NCI-H524 treated with DMSO at 0.1 percent for 48 hours (cell line): ENCODE measurements around the gene DEPDC1B.
"Not testable (repeated sequence)": the region's sequence is repeated elsewhere in the genome, so short reads cannot be mapped to it uniquely, and the experiment has no call there.

Experiments used
- DNase-seq: peaks from one replicate; lab custom pipeline; 2025; lab: John Stamatoyannopoulos, UW

DEPDC1B gene

DNA sequence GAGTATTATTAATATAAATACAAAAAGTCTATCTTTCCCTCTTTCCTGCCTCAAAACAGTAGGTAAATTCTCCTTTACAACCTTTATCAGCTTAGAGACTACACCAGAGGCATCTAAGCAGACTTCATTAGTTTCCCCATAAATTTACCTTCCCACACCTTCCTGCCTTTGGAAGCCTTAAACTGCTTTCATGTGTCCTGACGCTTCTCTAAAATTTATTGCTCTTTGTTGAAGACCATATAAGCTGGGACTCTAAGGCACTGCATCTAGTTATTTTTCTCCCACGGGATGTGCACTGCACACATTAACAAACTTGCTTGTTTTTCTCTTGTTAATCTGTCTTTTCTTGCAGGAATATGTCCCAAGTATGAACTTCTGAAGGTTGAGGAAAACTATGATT lies 51.8 kb downstream of the DEPDC1B start:
- no peak for DNase-seq

DNA sequence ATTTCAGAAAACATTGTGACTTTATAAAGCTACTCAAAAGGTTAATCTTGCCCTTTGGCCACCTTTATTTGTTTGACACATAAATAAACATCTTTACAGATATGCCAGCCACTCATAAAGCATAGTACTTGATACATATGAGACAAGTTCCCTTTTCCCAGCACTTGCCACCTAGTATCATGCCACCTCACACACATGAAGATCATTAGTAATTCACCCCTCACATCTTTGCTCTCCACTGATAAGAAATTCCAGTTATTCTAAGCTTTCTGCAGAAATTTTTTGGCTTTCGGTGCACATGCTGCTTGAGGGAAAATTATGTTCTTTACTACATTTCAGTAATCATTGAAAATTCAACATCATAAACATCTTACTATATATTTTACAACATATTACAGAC lies 59.1 kb downstream of the DEPDC1B start:
- DNase-seq = no peak

DNA sequence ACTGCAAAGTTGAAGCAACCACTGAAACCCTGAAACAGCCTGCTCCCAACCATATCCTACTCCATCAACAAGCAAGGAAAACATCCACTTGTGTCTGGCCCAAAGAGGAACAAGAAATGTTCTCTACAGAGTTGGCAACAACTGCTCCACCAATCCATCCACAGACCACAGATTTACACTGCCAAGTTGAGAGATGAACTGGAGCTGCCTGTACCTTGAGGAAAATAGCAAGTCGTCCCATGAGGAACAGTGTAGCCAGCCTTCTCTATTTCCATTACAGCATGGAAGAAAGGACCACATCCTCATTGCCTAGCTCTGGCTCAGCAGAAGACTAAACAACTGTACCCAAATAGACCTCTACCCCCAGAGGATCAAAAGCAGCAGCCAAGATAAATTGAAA lies 60.4 kb downstream of the DEPDC1B start:
- no peak for DNase-seq

DNA sequence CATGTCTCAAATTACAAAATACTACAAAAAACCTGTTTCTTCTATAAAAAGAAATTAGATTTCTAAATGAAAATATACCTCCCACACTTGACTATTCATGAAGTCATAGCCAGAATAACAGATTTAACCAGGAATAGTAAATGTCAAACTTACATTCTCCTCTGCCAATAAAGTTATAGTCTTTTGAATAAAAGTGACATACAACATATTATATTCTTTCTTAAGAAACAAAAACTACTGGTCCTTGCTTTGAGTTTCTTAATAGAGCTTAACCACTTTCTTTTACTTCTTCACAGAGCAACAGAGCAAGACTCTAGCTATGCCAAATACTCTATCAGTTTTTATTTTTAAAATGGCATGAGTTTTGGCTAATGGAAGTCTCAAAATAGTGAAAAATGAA lies 61.7 kb downstream of the DEPDC1B start:
- DNase-seq = no peak

DNA sequence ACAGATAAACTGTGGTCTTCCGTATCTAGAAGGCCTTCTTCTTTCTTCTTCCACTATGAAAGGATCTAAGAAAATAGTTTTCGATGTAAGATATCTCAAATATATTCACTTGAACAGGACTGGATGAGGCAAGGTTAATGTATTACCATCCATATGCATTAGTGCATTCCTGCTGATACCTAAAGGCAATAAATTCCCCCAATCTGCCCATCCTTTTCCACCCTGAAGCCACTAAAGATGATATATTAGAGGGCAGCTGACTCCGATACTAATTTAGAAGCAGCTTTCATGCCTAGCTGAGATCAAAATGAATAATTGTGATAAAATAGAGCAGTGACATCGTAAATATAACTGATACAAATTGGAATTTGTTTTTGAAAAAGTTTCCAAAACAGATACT lies 63.3 kb downstream of the DEPDC1B start:
- DNase-seq = no peak

DNA sequence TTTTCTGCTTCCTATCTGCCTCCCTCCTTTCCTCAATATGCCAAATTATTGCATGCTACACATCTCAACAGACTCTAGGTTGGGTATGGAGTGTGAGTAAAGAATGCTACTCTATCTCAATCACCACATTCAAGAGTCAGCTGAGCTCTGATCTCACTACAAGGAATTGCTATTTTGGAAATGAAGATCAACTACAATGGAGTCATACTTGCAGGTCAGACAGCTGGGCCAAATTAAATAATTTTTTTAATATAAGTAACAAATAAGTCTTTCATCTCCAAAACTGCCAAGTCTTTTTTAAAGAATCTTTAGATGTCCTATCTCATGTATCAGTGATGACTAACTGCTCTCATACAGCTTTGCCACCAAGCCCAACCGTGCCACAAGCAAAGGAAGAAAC lies 64.0 kb downstream of the DEPDC1B start:
- DNase-seq = no peak

DNA sequence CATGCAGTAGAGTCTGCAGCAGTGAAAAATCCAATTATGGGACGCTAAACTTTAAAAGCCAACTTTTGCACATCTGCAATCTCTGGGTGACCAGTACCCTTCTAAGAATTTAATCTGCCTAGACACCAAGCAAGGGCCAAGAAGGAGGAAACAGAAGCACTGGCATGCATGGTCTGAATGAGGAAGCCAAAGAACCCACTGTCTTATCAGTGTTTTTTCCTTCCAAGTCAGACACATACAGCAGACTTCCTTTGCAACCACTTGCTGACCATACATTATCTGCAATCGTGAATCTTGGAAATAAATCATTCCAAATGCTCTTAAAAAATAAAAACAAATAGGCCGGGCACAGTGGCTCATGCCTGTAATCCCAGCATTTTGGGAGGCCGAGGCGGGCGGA lies 65.9 kb downstream of the DEPDC1B start:
- no peak for DNase-seq

DNA sequence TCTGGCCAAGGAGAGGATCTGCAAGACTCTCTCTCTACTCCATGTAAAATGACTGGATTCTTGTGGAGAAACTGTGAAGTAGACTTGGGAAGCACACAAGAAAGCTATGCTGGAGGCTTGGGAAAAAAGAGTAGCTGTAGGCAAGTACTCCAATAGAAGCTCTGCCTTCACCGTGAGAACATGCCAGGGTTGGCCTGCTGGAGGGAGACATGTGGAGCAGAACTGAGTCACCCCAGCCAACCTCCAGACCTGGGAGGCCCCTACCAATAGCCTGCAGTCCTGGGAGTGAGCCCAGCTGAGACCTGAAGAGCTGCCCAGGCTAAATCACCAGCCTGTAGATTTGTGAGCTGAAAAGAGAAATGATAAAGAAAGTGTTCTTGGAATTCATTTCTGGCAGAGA lies 66.6 kb downstream of the DEPDC1B start:
- DNase-seq = no peak

DNA sequence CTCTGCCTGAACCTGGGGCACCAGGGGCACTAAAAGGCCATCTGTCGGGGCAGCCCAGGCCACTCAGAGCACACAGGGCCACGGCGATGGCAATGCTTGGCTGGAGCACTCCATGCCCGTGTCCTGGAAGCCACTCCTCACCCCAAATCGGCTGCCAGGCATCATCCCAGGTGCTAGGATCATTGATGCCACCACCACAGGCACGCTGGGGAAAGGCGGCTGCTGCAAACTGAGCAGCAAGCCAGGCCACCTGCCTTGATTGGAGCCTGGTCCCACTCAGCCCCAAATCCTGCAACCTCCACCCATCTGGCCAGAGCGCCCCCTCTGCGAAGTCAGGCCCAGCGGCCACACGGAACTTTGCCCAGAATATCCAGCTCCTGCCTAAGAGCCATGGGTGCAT lies 67.8 kb downstream of the DEPDC1B start:
- DNase-seq = no peak

DNA sequence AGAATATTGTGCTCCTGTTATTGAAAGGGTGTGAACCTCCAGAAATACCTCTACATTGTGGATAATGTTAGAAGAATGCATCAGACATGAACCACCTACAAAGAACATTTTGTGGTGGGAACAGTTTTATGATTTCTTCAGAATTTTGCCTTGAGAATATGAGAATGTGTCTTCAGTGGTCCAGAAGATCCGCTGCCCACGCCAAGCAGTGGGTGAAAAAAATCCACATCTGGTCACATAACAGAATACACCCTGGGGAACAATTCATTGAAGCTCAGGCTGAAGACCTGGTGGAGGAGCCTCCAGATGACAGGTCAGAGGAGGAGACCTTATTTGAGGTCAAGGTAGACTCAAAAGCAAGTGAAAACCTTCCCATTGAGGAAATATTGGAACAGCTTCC lies 69.1 kb downstream of the DEPDC1B start:
- no peak for DNase-seq

DNA sequence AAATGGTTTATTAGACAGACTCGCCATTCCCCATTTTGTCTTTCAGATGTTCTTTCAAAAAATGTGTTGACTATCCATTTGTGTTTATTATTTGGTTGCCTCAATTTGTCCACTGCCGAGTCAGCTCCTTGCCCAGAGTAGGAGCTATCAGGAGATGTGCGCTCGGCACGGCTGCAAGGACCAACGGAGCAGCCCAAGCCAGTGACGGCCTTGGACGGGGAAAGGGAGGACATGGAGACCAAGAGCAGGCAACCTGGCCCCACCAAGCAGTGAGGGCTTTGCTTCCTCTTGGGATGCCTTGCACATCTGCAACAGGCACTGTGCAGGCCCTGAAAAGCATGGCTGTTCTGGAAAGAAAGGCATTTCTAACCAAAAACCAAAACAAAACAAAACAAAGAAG lies 69.8 kb downstream of the DEPDC1B start:
- DNase-seq = no peak

DNA sequence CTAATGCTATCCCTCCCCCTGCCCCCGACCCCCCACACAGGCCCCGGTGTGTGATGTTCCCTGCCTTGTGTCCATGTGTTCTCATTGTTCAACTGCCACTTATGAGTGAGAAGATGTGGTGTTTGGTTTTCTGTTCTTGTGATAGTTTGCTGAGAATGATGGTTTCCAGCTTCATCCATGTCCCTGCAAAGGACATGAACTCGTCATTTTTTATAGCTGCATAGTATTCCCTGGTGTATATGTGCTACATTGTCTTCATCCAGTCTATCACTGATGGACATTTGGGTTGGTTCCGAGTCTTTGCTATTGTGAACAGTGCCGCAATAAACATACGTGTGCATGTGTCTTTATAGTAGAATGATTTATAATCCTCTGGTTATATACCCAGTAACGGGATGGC lies 75.1 kb downstream of the DEPDC1B start:
- not testable (repeated sequence) for DNase-seq

DNA sequence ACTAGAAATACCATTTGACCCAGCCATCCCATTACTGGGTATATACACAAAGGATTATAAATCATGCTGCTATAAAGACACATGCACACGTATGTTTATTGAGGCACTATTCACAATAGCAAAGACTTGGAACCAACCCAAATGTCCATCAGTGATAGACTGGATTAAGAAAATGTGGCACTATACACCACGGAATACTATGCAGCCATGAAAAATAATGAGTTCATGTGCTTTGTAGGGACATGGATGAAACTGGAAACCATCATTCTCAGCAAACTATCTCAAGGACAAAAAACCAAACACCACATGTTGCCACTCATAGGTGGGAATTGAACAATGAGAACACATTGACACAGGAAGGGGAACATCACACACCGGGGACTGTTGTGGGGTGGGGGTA lies 79.2 kb downstream of the DEPDC1B start:
- not testable (repeated sequence) for DNase-seq

DNA sequence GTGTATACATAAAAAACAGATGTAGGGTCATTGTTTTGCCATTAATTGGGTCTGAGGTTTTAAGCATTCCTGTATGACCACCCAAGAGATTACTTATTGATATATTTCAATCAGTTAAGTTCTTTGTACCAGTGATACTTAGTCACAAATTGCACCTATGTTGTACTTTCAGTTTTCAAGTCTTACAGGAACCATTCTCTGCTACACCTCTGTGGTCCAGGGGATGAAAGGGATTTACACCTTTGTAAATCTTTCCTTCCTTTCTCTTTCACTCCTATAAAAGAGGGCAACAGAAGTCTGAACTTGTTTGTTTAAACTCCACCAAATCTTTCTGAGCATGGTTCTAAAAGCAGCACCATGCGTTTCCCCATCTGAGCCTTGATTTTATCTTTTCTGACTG lies 86.1 kb downstream of the DEPDC1B start:
- no peak for DNase-seq

DNA sequence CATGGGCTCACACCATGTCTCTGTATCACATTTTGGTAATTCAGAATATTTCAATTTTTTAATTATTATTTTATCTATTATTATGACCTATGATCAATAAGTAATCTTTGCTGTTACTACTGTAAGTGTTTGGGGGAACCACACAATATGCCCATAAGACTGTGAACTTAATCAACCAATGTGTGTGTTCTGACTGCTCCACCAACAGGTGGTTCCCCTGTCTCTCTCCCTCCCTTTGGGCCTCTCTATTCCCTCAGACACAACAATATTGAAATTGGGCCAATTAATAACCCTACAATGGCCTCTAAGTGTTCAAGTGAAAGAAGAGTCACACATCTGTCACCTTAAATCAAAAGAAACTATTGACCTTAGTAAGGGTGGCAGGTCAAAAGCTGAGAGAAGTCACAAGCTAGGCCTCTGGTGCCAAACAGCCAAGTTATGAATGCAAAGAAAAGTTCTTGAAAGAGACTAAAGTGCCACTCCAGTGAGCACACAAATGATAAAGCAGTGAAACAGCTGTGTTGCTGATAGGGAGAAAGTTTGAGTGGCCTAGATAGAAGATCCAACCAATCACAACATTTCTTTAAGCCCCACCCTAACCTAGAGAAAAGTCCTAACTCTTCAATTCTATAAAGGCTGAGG lies 88.7 kb downstream of the DEPDC1B start:
- DNase-seq = no peak

DNA sequence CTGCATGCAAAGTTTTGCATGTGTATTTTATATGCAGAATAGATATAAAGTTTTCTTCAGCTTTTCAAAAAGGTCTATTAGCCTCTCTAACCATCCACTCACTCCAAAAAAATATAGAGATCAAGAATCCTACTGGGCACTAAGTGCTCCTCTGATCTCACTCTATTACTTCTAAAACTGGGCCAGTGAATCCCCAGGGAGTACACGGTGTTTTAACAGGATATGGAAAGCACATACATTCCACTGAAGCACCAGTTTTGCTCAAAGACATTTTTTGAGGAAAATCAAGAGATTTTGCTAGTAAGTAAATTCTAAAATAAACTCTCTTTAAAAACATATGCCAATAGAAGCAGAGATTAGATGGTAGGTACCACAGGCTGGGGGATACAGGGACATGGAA lies 95.2 kb downstream of the DEPDC1B start:
- no peak for DNase-seq

DNA sequence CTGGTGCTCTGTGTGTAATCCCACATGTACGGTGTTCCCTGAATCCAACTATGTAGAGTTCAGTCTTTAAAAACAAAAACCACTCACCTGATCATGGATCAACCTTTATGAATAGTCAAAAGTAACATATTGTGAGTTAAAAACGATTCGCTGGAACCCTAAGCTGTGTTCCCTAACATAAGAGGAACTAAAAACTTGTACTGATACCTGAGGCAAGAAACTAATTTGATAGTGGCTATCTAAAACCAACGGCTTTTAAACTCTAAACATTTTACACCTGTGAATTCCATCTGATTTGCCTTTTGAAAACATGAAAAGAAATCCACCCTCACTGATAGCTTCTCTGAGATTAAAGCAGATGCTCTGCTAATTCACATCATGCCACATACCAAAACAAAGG lies 101.5 kb downstream of the DEPDC1B start:
- DNase-seq = no peak

DNA sequence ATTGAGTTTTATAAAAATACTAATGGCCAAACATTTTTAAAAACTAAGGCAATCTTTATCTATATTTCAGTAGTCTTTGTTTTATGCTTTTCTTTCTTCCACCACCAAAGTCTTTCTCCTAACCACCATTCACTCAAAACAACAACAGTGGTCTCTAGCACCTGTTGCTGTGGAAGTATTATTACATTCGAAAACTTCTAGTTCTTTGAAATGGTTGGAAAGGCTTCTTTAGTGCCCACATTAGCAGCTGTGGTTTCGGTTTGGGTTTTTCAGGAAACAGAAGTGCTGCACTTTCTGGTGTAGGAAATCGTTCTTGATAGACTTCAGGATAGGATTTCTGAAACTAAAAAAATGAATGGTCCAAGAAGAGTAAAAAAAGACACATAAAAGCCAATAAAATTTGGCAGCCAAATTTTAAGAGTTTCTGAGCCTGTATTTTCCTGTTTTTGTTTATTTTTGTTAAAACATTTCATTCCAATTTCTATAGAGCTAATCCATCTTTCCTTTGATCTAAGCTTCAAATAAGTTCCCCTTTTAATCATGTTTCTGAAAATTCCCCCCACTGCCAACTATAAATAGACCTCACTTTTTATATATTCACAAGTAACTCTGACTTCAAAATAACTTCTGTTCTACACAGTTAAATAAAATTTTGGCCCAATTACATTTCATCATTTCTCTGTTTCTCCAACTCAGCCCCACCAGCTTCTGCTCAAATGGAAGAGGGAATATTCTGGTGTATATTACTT lies 102.2 kb downstream of the DEPDC1B start:
- DNase-seq = no peak

DNA sequence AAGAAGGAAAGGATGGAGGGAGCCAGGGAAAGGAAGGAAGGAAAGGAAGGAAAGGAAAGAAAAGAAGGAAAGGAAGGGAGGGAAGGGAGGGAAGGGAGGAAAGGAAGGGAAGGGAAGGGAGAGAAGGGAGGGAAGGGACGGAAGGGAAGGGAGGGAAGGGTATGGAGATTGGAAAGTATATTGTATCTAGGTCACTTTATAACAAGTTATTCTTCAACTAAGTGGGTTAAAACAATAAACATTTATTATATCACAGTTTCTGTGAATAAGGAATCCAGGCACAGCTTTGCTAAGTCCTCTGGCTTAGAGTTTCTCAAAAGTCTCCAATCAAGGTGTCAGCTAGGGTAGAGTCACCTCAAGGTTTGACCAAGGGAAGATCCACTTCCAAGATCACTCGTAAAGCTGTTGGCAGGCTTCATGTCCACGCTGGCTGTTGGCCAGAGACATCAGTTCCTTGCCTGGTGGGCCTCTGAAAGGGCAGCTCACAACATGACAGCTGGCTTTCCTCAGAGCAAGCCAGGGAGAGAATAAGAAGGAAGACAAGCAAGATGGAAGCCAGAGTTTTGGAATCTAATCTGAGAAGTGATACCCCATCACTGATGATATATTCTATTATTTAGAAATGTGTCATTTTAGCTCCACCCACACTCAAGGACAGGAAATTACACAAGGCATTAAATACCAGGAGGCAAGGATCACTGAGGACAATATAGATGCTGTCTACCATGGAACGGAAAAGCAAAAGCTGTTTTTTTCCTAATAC lies 105.1 kb downstream of the DEPDC1B start:
- no peak for DNase-seq

DNA sequence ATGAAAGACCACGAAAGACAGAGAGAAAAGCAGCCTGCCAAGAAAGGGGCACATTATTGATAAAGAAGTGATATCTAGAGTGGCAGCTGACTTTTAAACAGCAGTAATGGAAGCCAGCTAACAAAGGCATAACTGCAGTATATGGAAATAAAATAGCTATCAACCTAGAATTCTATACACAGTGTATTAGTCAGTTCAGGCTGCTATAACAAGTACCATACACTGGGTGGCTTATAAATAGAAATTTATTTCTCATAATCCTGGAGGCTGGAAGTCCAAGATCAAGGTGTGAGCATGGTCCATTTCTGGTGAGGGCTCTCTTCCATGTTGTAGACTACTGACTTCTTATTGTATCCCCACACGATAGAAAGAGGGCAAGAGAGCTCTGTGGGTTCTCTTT lies 109.8 kb downstream of the DEPDC1B start:
- DNase-seq = no peak

DNA sequence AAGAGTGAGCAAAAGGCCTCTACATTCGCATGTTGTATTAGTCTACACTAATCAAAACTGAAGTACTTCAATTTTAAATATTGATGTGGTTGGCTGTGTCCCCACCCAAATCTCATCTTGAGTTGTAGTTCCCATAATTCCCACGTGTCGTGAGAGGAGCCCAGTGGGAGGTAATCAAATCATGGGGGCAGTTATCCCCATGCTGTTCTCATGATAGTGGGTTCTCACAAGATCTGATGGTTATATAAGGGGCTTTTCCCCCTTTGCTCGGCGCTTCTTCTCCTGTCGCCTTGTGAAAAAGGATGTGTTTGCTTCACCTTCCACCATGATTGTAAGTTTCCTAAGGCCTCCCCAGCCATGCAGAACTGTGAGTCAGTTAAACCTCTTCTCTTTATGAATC lies 112.7 kb downstream of the DEPDC1B start:
- not testable (repeated sequence) for DNase-seq

DNA sequence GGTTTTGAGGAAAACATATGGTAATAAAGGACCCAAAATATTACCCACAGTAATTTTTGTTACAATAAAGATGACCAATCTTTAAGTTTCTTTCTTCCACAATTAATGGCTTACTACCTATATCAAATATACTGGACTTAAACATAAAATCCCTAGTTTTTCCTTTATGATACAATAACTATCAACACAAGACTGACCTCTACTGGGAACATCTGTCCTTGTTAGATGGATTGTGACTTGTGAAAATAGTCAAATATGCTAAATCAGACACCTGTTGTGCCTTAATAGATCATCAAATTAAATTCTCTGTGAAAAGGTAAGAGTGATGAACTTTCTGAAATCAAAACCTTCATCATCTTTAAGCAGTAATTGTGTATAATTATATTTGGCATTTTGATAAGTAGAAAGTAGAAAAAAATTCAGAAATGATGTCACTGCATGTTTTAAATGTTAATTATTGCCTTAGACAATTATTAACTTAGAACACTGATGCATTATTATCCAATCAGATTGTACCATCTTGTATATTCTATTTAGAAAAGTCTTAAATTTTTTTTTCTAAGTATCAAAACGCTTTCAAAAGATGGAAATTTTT lies 113.6 kb downstream of the DEPDC1B start:
- DNase-seq = no peak

DNA sequence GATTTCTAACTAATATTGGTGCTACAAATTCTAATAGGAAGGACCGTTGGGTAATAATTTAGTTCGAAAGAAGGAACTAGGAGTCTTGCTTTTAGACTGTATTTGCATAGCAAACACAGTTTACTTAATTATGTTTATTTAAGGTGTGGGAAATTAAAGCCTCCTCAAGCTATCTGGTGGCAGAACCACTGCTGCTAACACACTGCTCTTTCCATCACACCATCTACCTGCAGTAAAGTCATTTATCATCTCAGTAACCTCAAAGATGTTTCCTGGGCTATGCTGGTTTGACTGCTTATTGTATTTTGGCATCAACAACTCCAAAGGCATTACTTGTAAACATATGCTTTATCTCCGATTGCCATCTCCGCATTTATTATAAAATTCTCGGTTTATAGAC lies 114.3 kb downstream of the DEPDC1B start:
- no peak for DNase-seq
